Measurements from ENCODE around the gene ETF1.

Gene ETF1

GRCh38 chr5:138580777-138581176 is 37.7 kb upstream of the ETF1 start:
- H3K9me3 ChIP-seq = no peaks in the 10 kb centered on the region
- H3K27ac ChIP-seq = no peak overlapping the region
- TF ChIP-seq CTCF (IDR thresholded peaks at IDR 0.05) = no peak
- no peaks in the 10 kb centered on the region for H3K27me3 ChIP-seq
- H3K4me1 ChIP-seq (ENCODE audit: control insufficient read depth in 1 of 2, insufficient read depth in 1 of 2, low read depth in 1 of 2, low read length in 1 of 2) = peaks cover 3 to 4% of the 10 kb centered on the region in 2 experiments
- no peak overlapping the region for H3K4me3 ChIP-seq (ENCODE audit: low read depth in 1 of 2, low read length in 1 of 2)
- no peaks in the 10 kb centered on the region for H3K36me3 ChIP-seq

GRCh38 chr5:138580001-138580400 is 37.0 kb upstream of the ETF1 start:
- Histone ChIP-seq H3K4me1 (ENCODE audit: control insufficient read depth in 1 of 2, insufficient read depth in 1 of 2, low read depth in 1 of 2, low read length in 1 of 2) (peaks cover 4 to 5% of the 10 kb centered on the region in 2 experiments), H3K36me3 (no peaks in the 10 kb centered on the region), H3K9me3 (no peaks in the 10 kb centered on the region), H3K27ac (no peak overlapping the region), H3K27me3 (no peaks in the 10 kb centered on the region), H3K4me3 (ENCODE audit: low read depth in 1 of 2, low read length in 1 of 2) (no peak overlapping the region)
- TF ChIP-seq CTCF (IDR thresholded peaks at IDR 0.05) = no peak

GRCh38 chr5:138579517-138579863 is 36.5 kb upstream of the ETF1 start:
- Histone ChIP-seq H3K27ac (peak overlapping the region; percentile 23), H3K27me3 (no peaks in the 10 kb centered on the region), H3K4me3 (ENCODE audit: low read depth in 1 of 2, low read length in 1 of 2) (no peak overlapping the region), H3K36me3 (no peaks in the 10 kb centered on the region), H3K9me3 (no peaks in the 10 kb centered on the region), H3K4me1 (ENCODE audit: control insufficient read depth in 1 of 2, insufficient read depth in 1 of 2, low read depth in 1 of 2, low read length in 1 of 2) (peaks cover 7 to 9% of the 10 kb centered on the region in 2 experiments)
- TF ChIP-seq CTCF (IDR thresholded peaks at IDR 0.05) = no peak

GRCh38 chr5:138577452-138577851 is 34.4 kb upstream of the ETF1 start:
- Histone ChIP-seq H3K36me3 (peaks cover 2% of the 10 kb centered on the region), H3K27me3 (no peaks in the 10 kb centered on the region), H3K27ac (no peak overlapping the region), H3K4me1 (ENCODE audit: control insufficient read depth in 1 of 2, insufficient read depth in 1 of 2, low read depth in 1 of 2, low read length in 1 of 2) (peaks cover 13 to 16% of the 10 kb centered on the region in 2 experiments), H3K4me3 (ENCODE audit: low read depth in 1 of 2, low read length in 1 of 2) (no peak overlapping the region), H3K9me3 (no peaks in the 10 kb centered on the region)
- no peak for TF ChIP-seq CTCF (IDR thresholded peaks at IDR 0.05)

GRCh38 chr5:138575194-138576015 is 32.4 kb upstream of the ETF1 start, which contains the start of gene HSPA9:
TSS of gene HSPA9 (minus strand) at chr5:138575401. CDS start at chr5:138575318, 83 bp downstream.
- Histone ChIP-seq H3K36me3 (peaks cover 16% of the 10 kb centered on the region), H3K9me3 (no peaks in the 10 kb centered on the region), H3K4me1 (ENCODE audit: control insufficient read depth in 1 of 2, insufficient read depth in 1 of 2, low read depth in 1 of 2, low read length in 1 of 2) (peaks cover 13 to 16% of the 10 kb centered on the region in 2 experiments), H3K4me3 (ENCODE audit: low read depth in 1 of 2, low read length in 1 of 2) (peak within 1 kb of the TSS; percentile 73 to 98), H3K27ac (peak within 1 kb of the TSS; percentile 94), H3K27me3 (no peaks in the 10 kb centered on the region)
- peak; percentile 63 for TF ChIP-seq CTCF (IDR thresholded peaks at IDR 0.05)

Data from neutrophil (primary cell).